ENCODE measurements around the gene BRIP1. TPM values are rescaled to one million over a fixed set of nuclear protein-coding genes. Genes with fewer than 3 reads are reported as not detected.

The BRIP1 gene
- total RNA-seq, 1 experiment from 2014 or later = 30.2 TPM

DNA sequence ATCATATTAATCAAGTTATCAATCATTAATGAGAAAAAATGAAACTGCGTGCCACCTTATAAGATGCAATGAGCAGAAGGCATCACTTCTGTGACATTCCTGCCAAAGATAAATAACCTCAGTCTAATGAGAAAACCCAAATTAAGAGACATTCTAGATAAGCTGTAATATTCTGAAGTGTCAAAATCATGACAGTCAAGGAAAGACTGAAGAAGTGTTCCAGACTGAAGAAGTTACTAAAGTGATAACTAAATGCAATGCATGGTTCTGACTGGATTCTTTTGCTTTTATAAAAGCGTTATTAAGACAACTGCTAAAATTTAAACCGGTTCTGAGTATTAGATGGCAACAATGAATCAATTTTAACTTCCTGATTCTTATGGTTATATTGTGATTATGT lies 30.9 kb downstream of the BRIP1 start:
- no peak for DNase-seq (ENCODE audit: low spot score)
- no peak overlapping the region for H3K4me3 ChIP-seq (ENCODE audit: low read depth, low read length, poor library complexity, severe bottlenecking)
- peaks cover 13% of the 10 kb centered on the region for H3K36me3 ChIP-seq (ENCODE audit: insufficient read depth, low read length, poor library complexity, severe bottlenecking)
- H3K9me3 ChIP-seq (ENCODE audit: low read depth, low read length, poor library complexity, severe bottlenecking) = no peaks in the 10 kb centered on the region
- TF ChIP-seq, protein P1, sequence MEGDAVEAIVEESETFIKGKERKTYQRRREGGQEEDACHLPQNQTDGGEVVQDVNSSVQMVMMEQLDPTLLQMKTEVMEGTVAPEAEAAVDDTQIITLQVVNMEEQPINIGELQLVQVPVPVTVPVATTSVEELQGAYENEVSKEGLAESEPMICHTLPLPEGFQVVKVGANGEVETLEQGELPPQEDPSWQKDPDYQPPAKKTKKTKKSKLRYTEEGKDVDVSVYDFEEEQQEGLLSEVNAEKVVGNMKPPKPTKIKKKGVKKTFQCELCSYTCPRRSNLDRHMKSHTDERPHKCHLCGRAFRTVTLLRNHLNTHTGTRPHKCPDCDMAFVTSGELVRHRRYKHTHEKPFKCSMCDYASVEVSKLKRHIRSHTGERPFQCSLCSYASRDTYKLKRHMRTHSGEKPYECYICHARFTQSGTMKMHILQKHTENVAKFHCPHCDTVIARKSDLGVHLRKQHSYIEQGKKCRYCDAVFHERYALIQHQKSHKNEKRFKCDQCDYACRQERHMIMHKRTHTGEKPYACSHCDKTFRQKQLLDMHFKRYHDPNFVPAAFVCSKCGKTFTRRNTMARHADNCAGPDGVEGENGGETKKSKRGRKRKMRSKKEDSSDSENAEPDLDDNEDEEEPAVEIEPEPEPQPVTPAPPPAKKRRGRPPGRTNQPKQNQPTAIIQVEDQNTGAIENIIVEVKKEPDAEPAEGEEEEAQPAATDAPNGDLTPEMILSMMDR (conservative IDR thresholded peaks at IDR 0.05; ENCODE audit: low read depth, low read length) = no peak
- no peak for TF ChIP-seq EZH2 (IDR thresholded peaks at IDR 0.05; ENCODE audit: borderline replicate concordance, low read depth, low read length, poor library complexity, severe bottlenecking)
- ChIA-PET CTCF (no interaction called here), POLR2A (ENCODE audit: low non-redundant PET) (no interaction called here)
- no TSS peak for BruUV-seq (replicated peaks)
- no peaks in the 10 kb centered on the region for H3K4me1 ChIP-seq (ENCODE audit: insufficient read depth, low read length, poor library complexity, severe bottlenecking)
- no peak overlapping the region for H3K27ac ChIP-seq (ENCODE audit: low read depth, low read length, poor library complexity, severe bottlenecking)
- H3K27me3 ChIP-seq (replicated peaks; ENCODE audit: insufficient read depth, low read depth, low read length, poor library complexity) = no peaks in the 10 kb centered on the region
- intact Hi-C loops (cut with micrococcal nuclease; ENCODE audit: unreplicated experiment) = no loop called here

GRCh38 chr17:61831099-61831498 lies 32.2 kb downstream of the BRIP1 start:
- TF ChIP-seq EZH2 (IDR thresholded peaks at IDR 0.05; ENCODE audit: borderline replicate concordance, low read depth, low read length, poor library complexity, severe bottlenecking) = no peak
- TF ChIP-seq, protein P1 (conservative IDR thresholded peaks at IDR 0.05; ENCODE audit: low read depth, low read length) = no peak
- CTCF ChIA-PET = no interaction called here
- H3K36me3 ChIP-seq (ENCODE audit: insufficient read depth, low read length, poor library complexity, severe bottlenecking) = peaks cover 4% of the 10 kb centered on the region
- no peak overlapping the region for H3K27ac ChIP-seq (ENCODE audit: low read depth, low read length, poor library complexity, severe bottlenecking)
- no TSS peak for BruUV-seq (replicated peaks)
- intact Hi-C loops (cut with micrococcal nuclease; ENCODE audit: unreplicated experiment) = no loop called here
- no peaks in the 10 kb centered on the region for H3K4me1 ChIP-seq (ENCODE audit: insufficient read depth, low read length, poor library complexity, severe bottlenecking)
- H3K9me3 ChIP-seq (ENCODE audit: low read depth, low read length, poor library complexity, severe bottlenecking) = no peaks in the 10 kb centered on the region
- H3K4me3 ChIP-seq (ENCODE audit: low read depth, low read length, poor library complexity, severe bottlenecking) = no peak overlapping the region
- DNase-seq (ENCODE audit: low spot score) = no peak
- H3K27me3 ChIP-seq (replicated peaks; ENCODE audit: insufficient read depth, low read depth, low read length, poor library complexity) = no peaks in the 10 kb centered on the region
- POLR2A ChIA-PET (ENCODE audit: low non-redundant PET) = no interaction called here

DNA sequence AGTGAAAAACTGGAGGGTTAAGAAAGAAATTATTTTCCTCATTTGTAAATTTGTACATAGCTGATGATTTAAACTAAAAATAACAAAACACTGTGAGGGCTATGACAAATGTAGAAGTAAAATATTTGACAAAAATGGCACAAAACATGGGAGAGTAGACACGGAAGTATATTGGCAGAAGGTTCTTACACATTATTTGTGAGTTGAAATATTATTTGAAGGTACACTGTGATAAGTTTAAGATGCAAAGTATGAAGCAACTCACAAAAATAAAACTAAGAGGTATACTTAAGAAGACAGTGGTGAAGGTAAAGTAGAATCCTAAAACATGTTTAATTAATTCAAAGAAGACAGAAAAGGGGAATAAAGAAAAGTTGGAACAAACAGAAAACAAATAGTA lies 34.6 kb downstream of the BRIP1 start:
- Histone ChIP-seq H3K9me3 (ENCODE audit: low read depth, low read length, poor library complexity, severe bottlenecking) (no peaks in the 10 kb centered on the region), H3K36me3 (ENCODE audit: insufficient read depth, low read length, poor library complexity, severe bottlenecking) (peaks cover 4% of the 10 kb centered on the region), H3K27me3 (replicated peaks; ENCODE audit: insufficient read depth, low read depth, low read length, poor library complexity) (no peaks in the 10 kb centered on the region), H3K4me3 (ENCODE audit: low read depth, low read length, poor library complexity, severe bottlenecking) (no peak overlapping the region), H3K27ac (ENCODE audit: low read depth, low read length, poor library complexity, severe bottlenecking) (no peak overlapping the region), H3K4me1 (ENCODE audit: insufficient read depth, low read length, poor library complexity, severe bottlenecking) (no peaks in the 10 kb centered on the region)
- no TSS peak for BruUV-seq (replicated peaks)
- TF ChIP-seq, protein P1 (conservative IDR thresholded peaks at IDR 0.05; ENCODE audit: low read depth, low read length) = no peak
- no peak for TF ChIP-seq EZH2 (IDR thresholded peaks at IDR 0.05; ENCODE audit: borderline replicate concordance, low read depth, low read length, poor library complexity, severe bottlenecking)
- POLR2A ChIA-PET (ENCODE audit: low non-redundant PET) = no interaction called here
- CTCF ChIA-PET = no interaction called here
- intact Hi-C loops (cut with micrococcal nuclease; ENCODE audit: unreplicated experiment) = no loop called here
- DNase-seq (ENCODE audit: low spot score) = no peak

Data from A673 (cell line).